H1 (cell line): Measurements from ENCODE around the gene AGPS. TPM values are rescaled to one million over a fixed set of nuclear protein-coding genes. Genes with fewer than 3 reads are reported as not detected.

Experiments used
- BACH1 ChIP-seq: IDR thresholded peaks from 2 replicates; pipeline ENCODE4 v1.6.1; 2012; ENCODE audit warnings: low read length, improper control_type of control experiment
- KDM1A ChIP-seq: fragments of 200-600, 300-600 bp; sonication (generic); IDR thresholded peaks from 2 replicates; pipeline ENCODE4 v1.7.1; 2016; ENCODE audit warnings: mild to moderate bottlenecking, low read length, borderline replicate concordance
- KDM4A ChIP-seq: IDR thresholded peaks from one replicate; pipeline ENCODE4 v1.7.1; 2012; ENCODE audit warnings: low read depth, mild to moderate bottlenecking, moderate library complexity, low read length, inconsistent platforms; ENCODE audit not compliant: severe bottlenecking
- NANOG ChIP-seq: IDR thresholded peaks from 2 replicates; pipeline ENCODE4 v1.6.1; 2011; ENCODE audit warnings: low read length, low read depth, mild to moderate bottlenecking, inconsistent platforms; ENCODE audit not compliant: insufficient read depth, poor library complexity, severe bottlenecking
- RBBP5 ChIP-seq: IDR thresholded peaks from 2 replicates; pipeline ENCODE4 v1.7.1; 2012; ENCODE audit warnings: low read depth, mild to moderate bottlenecking, inconsistent platforms, low read length, moderate library complexity, borderline replicate concordance
- SAP30 ChIP-seq: fragments of 300-600 bp; sonication (generic); IDR thresholded peaks from 2 replicates; pipeline ENCODE4 v1.7.1; 2012; ENCODE audit warnings: low read length, moderate library complexity, mild to moderate bottlenecking, inconsistent platforms; ENCODE audit not compliant: insufficient read depth, insufficient replicate concordance
- SIRT6 ChIP-seq: IDR thresholded peaks from one replicate; pipeline ENCODE4 v1.7.1; 2012; ENCODE audit warnings: low read length, inconsistent platforms
- SIX5 ChIP-seq: IDR thresholded peaks from 2 replicates; pipeline ENCODE4 v1.6.1; 2011; ENCODE audit warnings: mild to moderate bottlenecking, low read depth, low read length
- SUZ12 ChIP-seq: fragments of 200-600 bp; sonication (generic); IDR thresholded peaks from 2 replicates; pipeline ENCODE4 v1.6.1; 2012; ENCODE audit warnings: mild to moderate bottlenecking, inconsistent platforms, low read length, moderate library complexity, mixed read lengths
- TAF1 ChIP-seq: IDR thresholded peaks from 2 replicates; pipeline ENCODE4 v1.6.1; 2011; ENCODE audit warnings: mild to moderate bottlenecking, low read depth, low read length
- TBP ChIP-seq: IDR thresholded peaks from 2 replicates; pipeline ENCODE4 v1.6.1; 2011; ENCODE audit warnings: low read depth, low read length, improper control_type of control experiment
- YY1 ChIP-seq: IDR thresholded peaks from 2 replicates; pipeline ENCODE4 v1.6.1; 2011; ENCODE audit warnings: low read depth, mild to moderate bottlenecking, low read length
- polyA plus RNA-seq, 7 experiments: library from polyadenylated mRNA; depleted of rRNA in 3 of 7; stranded (reverse) in 5 of 7; unstranded in 2 of 7; fragments of >200 nt in 5 of 7; fragments of 200-250 nt in 2 of 7; gene quantifications; 1 replicate in 5 of 7; 2 replicates in 1 of 7; 4 replicates in 1 of 7; pipeline versions ENCODE4 v1.2.1 to v1.2.3, GENCODE V29; 2011 to 2013; ENCODE audit warnings: missing spikeins in 2 of 7, mixed read lengths in 2 of 7
- total RNA-seq: library from RNA; stranded (reverse); fragmentation: NEBNext Ultra II Directional; extraction: Animal tissue kit (Norgen Biotek cat#: 25700); gene quantifications from 2 replicates; pipeline ENCODE4 v1.2.1, GENCODE V29; 2021
- TF ChIP-seq, protein P1 (sequence below): fragments of 300-600 bp; sonication (generic); IDR thresholded peaks from 2 replicates; pipeline ENCODE4 v1.7.1; 2012; ENCODE audit warnings: low read length, moderate library complexity, mild to moderate bottlenecking, inconsistent platforms; ENCODE audit not compliant: insufficient replicate concordance

The AGPS gene
- total and polyA plus RNA-seq, 2 of the 8 experiments (the other 6 are each of a cell fraction or from before 2014, with no cell fraction given) = 7.3 to 57.8 TPM

GRCh38 chr2:177592945-177593344 lies 200.4 kb downstream of the AGPS start (continued):
- TF ChIP-seq, protein P1, sequence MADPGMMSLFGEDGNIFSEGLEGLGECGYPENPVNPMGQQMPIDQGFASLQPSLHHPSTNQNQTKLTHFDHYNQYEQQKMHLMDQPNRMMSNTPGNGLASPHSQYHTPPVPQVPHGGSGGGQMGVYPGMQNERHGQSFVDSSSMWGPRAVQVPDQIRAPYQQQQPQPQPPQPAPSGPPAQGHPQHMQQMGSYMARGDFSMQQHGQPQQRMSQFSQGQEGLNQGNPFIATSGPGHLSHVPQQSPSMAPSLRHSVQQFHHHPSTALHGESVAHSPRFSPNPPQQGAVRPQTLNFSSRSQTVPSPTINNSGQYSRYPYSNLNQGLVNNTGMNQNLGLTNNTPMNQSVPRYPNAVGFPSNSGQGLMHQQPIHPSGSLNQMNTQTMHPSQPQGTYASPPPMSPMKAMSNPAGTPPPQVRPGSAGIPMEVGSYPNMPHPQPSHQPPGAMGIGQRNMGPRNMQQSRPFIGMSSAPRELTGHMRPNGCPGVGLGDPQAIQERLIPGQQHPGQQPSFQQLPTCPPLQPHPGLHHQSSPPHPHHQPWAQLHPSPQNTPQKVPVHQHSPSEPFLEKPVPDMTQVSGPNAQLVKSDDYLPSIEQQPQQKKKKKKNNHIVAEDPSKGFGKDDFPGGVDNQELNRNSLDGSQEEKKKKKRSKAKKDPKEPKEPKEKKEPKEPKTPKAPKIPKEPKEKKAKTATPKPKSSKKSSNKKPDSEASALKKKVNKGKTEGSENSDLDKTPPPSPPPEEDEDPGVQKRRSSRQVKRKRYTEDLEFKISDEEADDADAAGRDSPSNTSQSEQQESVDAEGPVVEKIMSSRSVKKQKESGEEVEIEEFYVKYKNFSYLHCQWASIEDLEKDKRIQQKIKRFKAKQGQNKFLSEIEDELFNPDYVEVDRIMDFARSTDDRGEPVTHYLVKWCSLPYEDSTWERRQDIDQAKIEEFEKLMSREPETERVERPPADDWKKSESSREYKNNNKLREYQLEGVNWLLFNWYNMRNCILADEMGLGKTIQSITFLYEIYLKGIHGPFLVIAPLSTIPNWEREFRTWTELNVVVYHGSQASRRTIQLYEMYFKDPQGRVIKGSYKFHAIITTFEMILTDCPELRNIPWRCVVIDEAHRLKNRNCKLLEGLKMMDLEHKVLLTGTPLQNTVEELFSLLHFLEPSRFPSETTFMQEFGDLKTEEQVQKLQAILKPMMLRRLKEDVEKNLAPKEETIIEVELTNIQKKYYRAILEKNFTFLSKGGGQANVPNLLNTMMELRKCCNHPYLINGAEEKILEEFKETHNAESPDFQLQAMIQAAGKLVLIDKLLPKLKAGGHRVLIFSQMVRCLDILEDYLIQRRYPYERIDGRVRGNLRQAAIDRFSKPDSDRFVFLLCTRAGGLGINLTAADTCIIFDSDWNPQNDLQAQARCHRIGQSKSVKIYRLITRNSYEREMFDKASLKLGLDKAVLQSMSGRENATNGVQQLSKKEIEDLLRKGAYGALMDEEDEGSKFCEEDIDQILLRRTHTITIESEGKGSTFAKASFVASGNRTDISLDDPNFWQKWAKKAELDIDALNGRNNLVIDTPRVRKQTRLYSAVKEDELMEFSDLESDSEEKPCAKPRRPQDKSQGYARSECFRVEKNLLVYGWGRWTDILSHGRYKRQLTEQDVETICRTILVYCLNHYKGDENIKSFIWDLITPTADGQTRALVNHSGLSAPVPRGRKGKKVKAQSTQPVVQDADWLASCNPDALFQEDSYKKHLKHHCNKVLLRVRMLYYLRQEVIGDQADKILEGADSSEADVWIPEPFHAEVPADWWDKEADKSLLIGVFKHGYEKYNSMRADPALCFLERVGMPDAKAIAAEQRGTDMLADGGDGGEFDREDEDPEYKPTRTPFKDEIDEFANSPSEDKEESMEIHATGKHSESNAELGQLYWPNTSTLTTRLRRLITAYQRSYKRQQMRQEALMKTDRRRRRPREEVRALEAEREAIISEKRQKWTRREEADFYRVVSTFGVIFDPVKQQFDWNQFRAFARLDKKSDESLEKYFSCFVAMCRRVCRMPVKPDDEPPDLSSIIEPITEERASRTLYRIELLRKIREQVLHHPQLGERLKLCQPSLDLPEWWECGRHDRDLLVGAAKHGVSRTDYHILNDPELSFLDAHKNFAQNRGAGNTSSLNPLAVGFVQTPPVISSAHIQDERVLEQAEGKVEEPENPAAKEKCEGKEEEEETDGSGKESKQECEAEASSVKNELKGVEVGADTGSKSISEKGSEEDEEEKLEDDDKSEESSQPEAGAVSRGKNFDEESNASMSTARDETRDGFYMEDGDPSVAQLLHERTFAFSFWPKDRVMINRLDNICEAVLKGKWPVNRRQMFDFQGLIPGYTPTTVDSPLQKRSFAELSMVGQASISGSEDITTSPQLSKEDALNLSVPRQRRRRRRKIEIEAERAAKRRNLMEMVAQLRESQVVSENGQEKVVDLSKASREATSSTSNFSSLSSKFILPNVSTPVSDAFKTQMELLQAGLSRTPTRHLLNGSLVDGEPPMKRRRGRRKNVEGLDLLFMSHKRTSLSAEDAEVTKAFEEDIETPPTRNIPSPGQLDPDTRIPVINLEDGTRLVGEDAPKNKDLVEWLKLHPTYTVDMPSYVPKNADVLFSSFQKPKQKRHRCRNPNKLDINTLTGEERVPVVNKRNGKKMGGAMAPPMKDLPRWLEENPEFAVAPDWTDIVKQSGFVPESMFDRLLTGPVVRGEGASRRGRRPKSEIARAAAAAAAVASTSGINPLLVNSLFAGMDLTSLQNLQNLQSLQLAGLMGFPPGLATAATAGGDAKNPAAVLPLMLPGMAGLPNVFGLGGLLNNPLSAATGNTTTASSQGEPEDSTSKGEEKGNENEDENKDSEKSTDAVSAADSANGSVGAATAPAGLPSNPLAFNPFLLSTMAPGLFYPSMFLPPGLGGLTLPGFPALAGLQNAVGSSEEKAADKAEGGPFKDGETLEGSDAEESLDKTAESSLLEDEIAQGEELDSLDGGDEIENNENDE = no peak
- TF ChIP-seq BACH1 = no peak
- TF ChIP-seq SIRT6 = no peak
- no peak for TF ChIP-seq KDM4A
- no peak for TF ChIP-seq TBP
- no peak for TF ChIP-seq YY1
- no peak for TF ChIP-seq SIX5
- TF ChIP-seq KDM1A = no peak
- no peak for TF ChIP-seq SUZ12
- TF ChIP-seq SAP30 = no peak
- no peak for TF ChIP-seq TAF1
- TF ChIP-seq NANOG = no peak
- TF ChIP-seq RBBP5 = no peak
